MV-4-11 (cell line): ENCODE results near the gene POLR3B.
A peak's percentile ranks its signal among the peaks of the same experiment; 100 is the strongest.
"Not testable (repeated sequence)": the region's sequence is repeated elsewhere in the genome, so short reads cannot be mapped to it uniquely, and the experiment has no call there.

Experiments
- DNase-seq: peaks from one replicate; lab custom pipeline; 2025; lab: John Stamatoyannopoulos, UW

Gene POLR3B

GRCh38 chr12:106357549-106358395 is at the start of gene POLR3B:
POLR3B (plus strand) TSS chr12:106357748; CDS start chr12:106357880, 132 bp downstream.
- peak; percentile 92 for DNase-seq

- no peak for DNase-seq
Observed at GRCh38 chr12:106308121-106308520, 49.4 kb upstream of the POLR3B start.

GRCh38 chr12:106308611-106309010 is 48.9 kb upstream of the POLR3B start:
- DNase-seq: no peak

- peak; percentile 26 for DNase-seq
Observed at GRCh38 chr12:106309671-106310505, 47.7 kb upstream of the POLR3B start.

GRCh38 chr12:106310687-106311086 is 46.9 kb upstream of the POLR3B start:
- no peak for DNase-seq

GRCh38 chr12:106311139-106311538 is 46.4 kb upstream of the POLR3B start:
- no peak for DNase-seq

- not testable (repeated sequence) for DNase-seq
Observed at GRCh38 chr12:106313413-106313812, 44.1 kb upstream of the POLR3B start.

GRCh38 chr12:106315523-106315922 is 42.0 kb upstream of the POLR3B start:
- DNase-seq: no peak

- no peak for DNase-seq
Observed at GRCh38 chr12:106317406-106318082, 40.0 kb upstream of the POLR3B start.

- no peak for DNase-seq
Observed at GRCh38 chr12:106321139-106321850, 36.3 kb upstream of the POLR3B start.

GRCh38 chr12:106323537-106323936 is 34.0 kb upstream of the POLR3B start:
- DNase-seq: no peak

- no peak for DNase-seq
Observed at GRCh38 chr12:106327309-106327869, 30.2 kb upstream of the POLR3B start.

- DNase-seq: no peak
Observed at GRCh38 chr12:106328735-106329134, 28.8 kb upstream of the POLR3B start.

GRCh38 chr12:106329231-106329982 is 28.1 kb upstream of the POLR3B start:
- peak; percentile 43 for DNase-seq

GRCh38 chr12:106331599-106331998 is 25.9 kb upstream of the POLR3B start:
- no peak for DNase-seq

- peak; percentile 73 for DNase-seq
Observed at GRCh38 chr12:106332536-106332935, 25.0 kb upstream of the POLR3B start.

- DNase-seq: no peak
Observed at GRCh38 chr12:106333010-106333409, 24.5 kb upstream of the POLR3B start.

- DNase-seq: peak; percentile 62
Observed at GRCh38 chr12:106333756-106334155, 23.8 kb upstream of the POLR3B start.

GRCh38 chr12:106341086-106341877 is 16.3 kb upstream of the POLR3B start:
- no peak for DNase-seq
